GM10248 (cell line): ENCODE measurements around the gene GLB1L3.
"Not testable (repeated sequence)": the region's sequence is repeated elsewhere in the genome, so short reads cannot be mapped to it uniquely, and the experiment has no call there.

Experiments used
- CTCF ChIA-PET: fragments of 300-600 bp; sonication (Branson Sonifier 250); formaldehyde crosslinking; extraction: SDS; loops from one replicate; lab custom pipeline; 2021; ENCODE audit warnings: antibody characterized with exemption; lab: Yijun Ruan, JAX
- POLR2A ChIA-PET: fragments of 350-650 bp; sonication (Branson Sonifier 250); formaldehyde crosslinking; extraction: SDS; loops from one replicate; lab custom pipeline; 2020; ENCODE audit warnings: antibody characterized with exemption; lab: Yijun Ruan, JAX
- DNase-seq: peaks from one replicate; pipeline ENCODE4 v3.0.0; 2012; ENCODE audit errors: extremely low spot score
- CTCF ChIP-seq: IDR thresholded peaks from 2 replicates; pipeline ENCODE4 v1.5.1; 2012; ENCODE audit warnings: mild to moderate bottlenecking, low read depth; ENCODE audit errors: extremely low read depth, missing control alignments, control extremely low read depth

The GLB1L3 gene

GRCh38 chr11:134343646-134344045, 67.5 kb downstream of the GLB1L3 start:
- DNase-seq: no peak
- ChIA-PET CTCF (no interaction called here), POLR2A (no interaction called here)
- TF ChIP-seq CTCF: no peak

- CTCF ChIA-PET, POLR2A ChIA-PET: not testable (repeated sequence)
Observed at GRCh38 chr11:134344497-134345236, 68.5 kb downstream of the GLB1L3 start.

GRCh38 chr11:134345237-134345550, 69.0 kb downstream of the GLB1L3 start:
- TF ChIP-seq CTCF: no peak
- POLR2A ChIA-PET: no interaction called here
- CTCF ChIA-PET: no interaction called here
- DNase-seq: no peak

More at GRCh38 chr11:134344497-134345236, 68.5 kb downstream of the GLB1L3 start:
- DNase-seq: not testable (repeated sequence)

GRCh38 chr11:134346101-134346975, 70.2 kb downstream of the GLB1L3 start:
- ChIA-PET CTCF (no interaction called here), POLR2A (no interaction called here)
- TF ChIP-seq CTCF: no peak
- DNase-seq: no peak

GRCh38 chr11:134346976-134347350, 70.8 kb downstream of the GLB1L3 start:
- CTCF ChIA-PET: no interaction called here
- no peak for DNase-seq
- POLR2A ChIA-PET: no interaction called here

GRCh38 chr11:134347441-134347840, 71.3 kb downstream of the GLB1L3 start:
- ChIA-PET POLR2A (no interaction called here), CTCF (no interaction called here)
- no peak for TF ChIP-seq CTCF
- no peak for DNase-seq

More at GRCh38 chr11:134346976-134347350, 70.8 kb downstream of the GLB1L3 start:
- TF ChIP-seq CTCF: no peak
